ENCODE results near the gene FBXL12. TPM values are rescaled to one million over a fixed set of nuclear protein-coding genes. Genes with fewer than 3 reads are reported as not detected.

Gene FBXL12
- total and polyA plus RNA-seq, 2 experiments from 2014 or later, result 23.5 to 25.4 TPM

- H3K27ac Mint-ChIP-seq, result no peak overlapping the region
Observed at GRCh38 chr19:9797871-9798270, 21.0 kb downstream of the FBXL12 start.

More at GRCh38 chr19:9797871-9798270, 21.0 kb downstream of the FBXL12 start:
- Histone ChIP-seq H3K4me1 (ENCODE audit: insufficient read depth) (peaks cover 10% of the 10 kb centered on the region; the same call in 1 of the 2 replicates), H3K27ac (ENCODE audit: low read depth) (no peak overlapping the region), H3K79me2 (replicated peaks; ENCODE audit: insufficient read depth) (peaks cover 8% of the 10 kb centered on the region; the same call in 1 of the 2 replicates), H3F3A (replicated peaks; ENCODE audit: low read depth) (peaks cover 10% of the 10 kb centered on the region), H4K20me1 (replicated peaks; ENCODE audit: insufficient read depth) (no peaks in the 10 kb centered on the region), H3K27me3 (ENCODE audit: insufficient read depth) (no peaks in the 10 kb centered on the region), H3K4me2 (no peak overlapping the region), H3K9me2 (ENCODE audit: insufficient read depth) (no peaks in the 10 kb centered on the region), H3K4me3 (no peak overlapping the region), H2AFZ (no peak overlapping the region), H3K36me3 (ENCODE audit: insufficient read depth) (peaks cover 4% of the 10 kb centered on the region; the same call in 1 of the 2 replicates)
- ATAC-seq, result no peak
- peaks cover 11% of the 10 kb centered on the region for H3K27me3 Mint-ChIP-seq (ENCODE audit: insufficient read depth, low read depth, poor library complexity)
- no peak overlapping the region for H3K4me3 Mint-ChIP-seq
- peaks cover 19% of the 10 kb centered on the region for H3K36me3 Mint-ChIP-seq (ENCODE audit: low read depth)
- TF ChIP-seq EZH2 (IDR thresholded peaks at IDR 0.05; ENCODE audit: low read depth, unreplicated experiment), result no peak
- TF ChIP-seq REST (IDR thresholded peaks at IDR 0.05; ENCODE audit: unreplicated experiment), result no peak
- no peak for TF ChIP-seq POLR2AphosphoS5 (IDR thresholded peaks at IDR 0.05; ENCODE audit: low read depth)
- TF ChIP-seq ETS1 (IDR thresholded peaks at IDR 0.05), result no peak
- TF ChIP-seq CTCF (conservative IDR thresholded peaks at IDR 0.05; ENCODE audit: low read depth in 2 of 2), result no peak
- no peak for TF ChIP-seq STAT1 (IDR thresholded peaks at IDR 0.05; ENCODE audit: unreplicated experiment)
- no peak for TF ChIP-seq ZNF114 (CRISPR knock-in tag; IDR thresholded peaks at IDR 0.05)
- peaks cover 7% of the 10 kb centered on the region for H3K4me1 Mint-ChIP-seq
- no peak for DNase-seq (ENCODE audit: low spot score)
- peaks cover 5% of the 10 kb centered on the region for H3K9me3 Mint-ChIP-seq

Measured in GM23338 (cell line).